ENCODE measurements around the gene L3MBTL1. TPM values are rescaled to one million over a fixed set of nuclear protein-coding genes. Genes with fewer than 3 reads are reported as not detected.
"Not testable (repeated sequence)": the region's sequence is repeated elsewhere in the genome, so short reads cannot be mapped to it uniquely, and the experiment has no call there.

L3MBTL1 gene
- total and polyA plus RNA-seq, 2 donors from 2014 or later = 4.8 to 16.2 TPM

GRCh38 chr20:43495388-43495787 is 12.1 kb upstream of the L3MBTL1 start:
- DNase-seq (no peak), FAIRE-seq (no peak)
- no peaks in the 10 kb centered on the region for H3K27me3 ChIP-seq (ENCODE audit: control insufficient read depth, insufficient read depth, low read length)
- H3K9me3 ChIP-seq (ENCODE audit: control insufficient read depth in 2 of 3, insufficient read depth in 1 of 3, low read length in 3 of 3) = no peaks in the 10 kb centered on the region
- H3K4me3 ChIP-seq (ENCODE audit: low read length in 3 of 3) = no peak overlapping the region
- TF ChIP-seq CTCF (IDR thresholded peaks at IDR 0.05; ENCODE audit: borderline replicate concordance, extremely low read depth, insufficient read depth) = no peak
- H3K27ac ChIP-seq (ENCODE audit: low read depth in 2 of 2, low read length in 2 of 2) = no peak overlapping the region
- no peaks in the 10 kb centered on the region for H3K36me3 ChIP-seq (ENCODE audit: control insufficient read depth in 2 of 3, insufficient read depth in 3 of 3, low read length in 3 of 3)
- intact Hi-C loops (cut with DNase I) = no loop called here
- H3K4me1 ChIP-seq (ENCODE audit: control insufficient read depth in 2 of 3, insufficient read depth in 2 of 3, low read depth in 1 of 3, low read length in 3 of 3) = no peaks in the 10 kb centered on the region
- H3K9ac ChIP-seq (ENCODE audit: low read length in 3 of 3) = no peak overlapping the region

- FAIRE-seq; DNase-seq; intact Hi-C loops (cut with DNase I): not testable (repeated sequence)
Observed at GRCh38 chr20:43502021-43502420, 5.5 kb upstream of the L3MBTL1 start.

GRCh38 chr20:43506238-43506637 is 1.3 kb upstream of the L3MBTL1 start:
- H3K36me3 ChIP-seq (ENCODE audit: control insufficient read depth in 2 of 3, insufficient read depth in 3 of 3, low read length in 3 of 3) = no peaks in the 10 kb centered on the region
- H3K9me3 ChIP-seq (ENCODE audit: control insufficient read depth in 2 of 3, insufficient read depth in 1 of 3, low read length in 3 of 3) = no peaks in the 10 kb centered on the region
- peaks cover 0 to 3% (median 0%) of the 10 kb centered on the region in 3 donors for H3K4me1 ChIP-seq (ENCODE audit: control insufficient read depth in 2 of 3, insufficient read depth in 2 of 3, low read depth in 1 of 3, low read length in 3 of 3)
- no peak for FAIRE-seq
- TF ChIP-seq CTCF (IDR thresholded peaks at IDR 0.05; ENCODE audit: borderline replicate concordance, extremely low read depth, insufficient read depth) = no peak
- DNase-seq = no peak
- no peak overlapping the region for H3K27ac ChIP-seq (ENCODE audit: low read depth in 2 of 2, low read length in 2 of 2)
- intact Hi-C loops (cut with DNase I) = no loop called here
- no peak overlapping the region for H3K9ac ChIP-seq (ENCODE audit: low read length in 3 of 3)
- H3K27me3 ChIP-seq (ENCODE audit: control insufficient read depth, insufficient read depth, low read length) = no peaks in the 10 kb centered on the region
- H3K4me3 ChIP-seq (ENCODE audit: low read length in 3 of 3) = no peak overlapping the region

More at GRCh38 chr20:43502021-43502420, 5.5 kb upstream of the L3MBTL1 start:
- not testable (repeated sequence) for H3K4me1 ChIP-seq (ENCODE audit: control insufficient read depth in 2 of 3, insufficient read depth in 2 of 3, low read depth in 1 of 3, low read length in 3 of 3); H3K9ac ChIP-seq (ENCODE audit: low read length in 3 of 3); H3K27me3 ChIP-seq (ENCODE audit: control insufficient read depth, insufficient read depth, low read length); H3K9me3 ChIP-seq (ENCODE audit: control insufficient read depth in 2 of 3, insufficient read depth in 1 of 3, low read length in 3 of 3); H3K4me3 ChIP-seq (ENCODE audit: low read length in 3 of 3); H3K27ac ChIP-seq (ENCODE audit: low read depth in 2 of 2, low read length in 2 of 2); H3K36me3 ChIP-seq (ENCODE audit: control insufficient read depth in 2 of 3, insufficient read depth in 3 of 3, low read length in 3 of 3)

- FAIRE-seq (no peak), DNase-seq (peak in 1 of 5 donors; percentile 14)
- no peaks in the 10 kb centered on the region for H3K36me3 ChIP-seq (ENCODE audit: control insufficient read depth in 2 of 3, insufficient read depth in 3 of 3, low read length in 3 of 3)
- no peaks in the 10 kb centered on the region for H3K27me3 ChIP-seq (ENCODE audit: control insufficient read depth, insufficient read depth, low read length)
- peaks cover 0 to 5% (median 0%) of the 10 kb centered on the region in 3 donors for H3K4me1 ChIP-seq (ENCODE audit: control insufficient read depth in 2 of 3, insufficient read depth in 2 of 3, low read depth in 1 of 3, low read length in 3 of 3)
- no peaks in the 10 kb centered on the region for H3K9me3 ChIP-seq (ENCODE audit: control insufficient read depth in 2 of 3, insufficient read depth in 1 of 3, low read length in 3 of 3)
- no peak overlapping the region for H3K27ac ChIP-seq (ENCODE audit: low read depth in 2 of 2, low read length in 2 of 2)
- H3K4me3 ChIP-seq (ENCODE audit: low read length in 3 of 3) = peak overlapping the region in 2 of 3 donors; percentile 10 to 60
- H3K9ac ChIP-seq (ENCODE audit: low read length in 3 of 3) = peak overlapping the region in 1 of 3 donors; percentile 61
- TF ChIP-seq CTCF (IDR thresholded peaks at IDR 0.05; ENCODE audit: borderline replicate concordance, extremely low read depth, insufficient read depth) = no peak
- intact Hi-C loops (cut with DNase I) = no loop called here
Observed at GRCh38 chr20:43508106-43508505, 609 bp downstream of the L3MBTL1 start.

All from kidney (tissue), 14 donors.